HL-60 (cell line): ENCODE measurements around the gene TBC1D22A.

Experiments used
- DNase-seq, 2 experiments: peaks; one replicate each; pipeline ENCODE4 v3.0.0-alpha.2; 2010 to 2020; ENCODE audit warnings: low read depth in 1 of 2, low spot score in 1 of 2
- H3K27ac ChIP-seq: fragments of 250-450 bp; sonication (Bioruptor Pico); replicated peaks from 2 replicates; pipeline ENCODE4 v1.5.1; 2020; ENCODE audit warnings: mild to moderate bottlenecking, moderate library complexity
- H3K27me3 ChIP-seq: fragments of 250-450 bp; sonication (Bioruptor Pico); 2 replicates; pipeline ENCODE4 v1.5.1; 2021; ENCODE audit warnings: mild to moderate bottlenecking, moderate library complexity; ENCODE audit not compliant: insufficient read depth, poor library complexity, severe bottlenecking
- H3K4me3 ChIP-seq: replicated peaks from 2 replicates; pipeline ENCODE4 v1.5.1; 2011; ENCODE audit warnings: mild to moderate bottlenecking, control low read depth, low read length; ENCODE audit not compliant: insufficient read depth
- GABPA ChIP-seq: IDR thresholded peaks from 2 replicates; pipeline ENCODE4 v1.6.1; 2012; ENCODE audit warnings: low read depth
- POLR2AphosphoS5 ChIP-seq: IDR thresholded peaks from 2 replicates; pipeline ENCODE4 v1.6.1; 2012; ENCODE audit warnings: low read depth
- SPI1 ChIP-seq: IDR thresholded peaks from 2 replicates; pipeline ENCODE4 v1.6.1; 2012; ENCODE audit warnings: low read depth, mild to moderate bottlenecking, borderline replicate concordance
- TF ChIP-seq, protein P1 (sequence below): IDR thresholded peaks from one replicate; pipeline ENCODE4 v1.5.1; 2011; ENCODE audit warnings: low read length, control low read depth, inconsistent platforms; ENCODE audit not compliant: insufficient read depth
- TF ChIP-seq, protein P2 (sequence below): IDR thresholded peaks from 2 replicates; pipeline ENCODE4 v1.6.1; 2012; ENCODE audit warnings: low read depth; ENCODE audit not compliant: insufficient replicate concordance

The TBC1D22A gene

DNA sequence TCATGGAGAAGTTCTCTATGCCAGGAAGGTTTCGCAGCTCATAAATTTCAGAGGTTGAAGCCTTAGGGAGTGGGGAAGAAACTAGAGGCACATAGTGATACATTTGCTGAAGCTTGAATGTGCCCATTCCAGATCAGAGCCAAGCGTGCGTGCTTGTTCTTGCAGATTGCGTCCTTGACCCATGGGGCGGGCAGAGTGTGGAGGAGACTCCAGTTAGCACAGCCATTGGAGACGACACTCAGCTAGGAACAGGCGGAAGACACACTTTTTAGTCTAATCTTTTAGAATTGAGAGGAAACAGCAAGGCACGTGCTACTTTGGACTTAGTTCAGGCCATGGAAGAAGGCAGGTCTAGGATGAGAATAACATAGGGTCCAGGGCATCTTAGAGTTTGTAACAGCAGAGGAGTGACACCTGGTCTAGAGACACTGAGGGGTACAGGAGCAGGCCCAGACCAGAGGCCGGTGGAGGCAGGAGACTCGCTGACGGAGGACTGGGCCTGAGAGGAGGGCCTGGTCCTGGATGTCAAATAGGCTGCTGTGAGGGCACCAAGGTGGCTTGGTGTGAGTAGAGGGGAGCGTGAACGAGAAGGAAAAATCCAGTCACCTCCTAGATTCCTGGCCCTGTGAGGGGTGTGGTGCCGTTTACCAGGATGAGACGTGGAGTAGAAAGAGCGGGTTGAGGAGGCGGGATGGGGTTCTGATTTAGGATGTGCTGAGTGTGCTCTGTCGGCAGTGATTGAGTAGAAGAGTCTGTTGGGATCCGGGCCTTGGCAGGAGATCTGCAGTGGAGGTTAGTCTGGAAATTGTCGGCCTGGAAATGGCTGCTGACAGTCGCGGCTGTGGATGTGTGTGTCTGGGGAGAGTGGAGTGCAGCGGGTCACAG is 154.7 kb downstream of the TBC1D22A start:
- Histone ChIP-seq H3K27ac (no peak overlapping the region), H3K27me3 (no peaks in the 10 kb centered on the region), H3K4me3 (no peak overlapping the region)
- TF ChIP-seq, protein P1, sequence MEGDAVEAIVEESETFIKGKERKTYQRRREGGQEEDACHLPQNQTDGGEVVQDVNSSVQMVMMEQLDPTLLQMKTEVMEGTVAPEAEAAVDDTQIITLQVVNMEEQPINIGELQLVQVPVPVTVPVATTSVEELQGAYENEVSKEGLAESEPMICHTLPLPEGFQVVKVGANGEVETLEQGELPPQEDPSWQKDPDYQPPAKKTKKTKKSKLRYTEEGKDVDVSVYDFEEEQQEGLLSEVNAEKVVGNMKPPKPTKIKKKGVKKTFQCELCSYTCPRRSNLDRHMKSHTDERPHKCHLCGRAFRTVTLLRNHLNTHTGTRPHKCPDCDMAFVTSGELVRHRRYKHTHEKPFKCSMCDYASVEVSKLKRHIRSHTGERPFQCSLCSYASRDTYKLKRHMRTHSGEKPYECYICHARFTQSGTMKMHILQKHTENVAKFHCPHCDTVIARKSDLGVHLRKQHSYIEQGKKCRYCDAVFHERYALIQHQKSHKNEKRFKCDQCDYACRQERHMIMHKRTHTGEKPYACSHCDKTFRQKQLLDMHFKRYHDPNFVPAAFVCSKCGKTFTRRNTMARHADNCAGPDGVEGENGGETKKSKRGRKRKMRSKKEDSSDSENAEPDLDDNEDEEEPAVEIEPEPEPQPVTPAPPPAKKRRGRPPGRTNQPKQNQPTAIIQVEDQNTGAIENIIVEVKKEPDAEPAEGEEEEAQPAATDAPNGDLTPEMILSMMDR: no peak
- no peak for DNase-seq

DNA sequence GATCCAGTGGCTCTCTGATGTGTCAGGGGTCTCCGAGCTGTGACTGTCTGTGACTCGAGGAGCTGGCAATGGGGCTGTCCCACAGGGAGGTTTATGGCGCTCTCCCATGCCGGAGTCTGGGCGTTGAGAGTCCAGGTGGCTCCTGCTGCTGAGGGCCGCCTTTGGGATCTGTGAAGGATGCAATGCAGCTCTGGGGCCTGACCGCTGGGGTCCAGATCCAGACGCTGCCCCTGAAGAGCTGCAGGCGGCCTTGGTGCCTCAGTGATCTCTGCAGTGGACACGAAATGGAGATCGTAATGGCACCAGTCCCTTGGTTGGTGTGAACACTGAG is 155.3 kb downstream of the TBC1D22A start:
- no peaks in the 10 kb centered on the region for H3K27me3 ChIP-seq

DNA sequence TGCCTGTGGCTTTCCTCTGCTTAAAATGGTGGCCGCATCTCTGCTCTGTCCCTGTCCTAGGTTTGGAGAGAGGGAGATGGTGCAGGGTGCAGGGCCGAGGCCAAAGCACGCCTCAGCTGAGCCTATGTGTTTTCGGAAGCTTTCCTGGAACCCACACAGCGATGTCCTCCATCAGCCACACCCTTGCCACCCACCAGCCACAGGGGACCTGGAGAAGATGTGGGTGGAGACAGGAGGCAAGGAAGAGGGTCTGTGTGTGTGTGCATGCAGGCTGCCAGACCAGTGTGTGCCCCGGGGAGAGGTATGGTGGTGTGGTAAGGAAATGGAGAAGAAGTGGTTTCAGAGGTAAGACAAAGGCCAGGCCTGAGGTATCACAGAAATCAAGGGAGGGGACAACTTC is 155.7 kb downstream of the TBC1D22A start:
- Histone ChIP-seq H3K4me3 (no peak overlapping the region), H3K27ac (no peak overlapping the region), H3K27me3 (no peaks in the 10 kb centered on the region)
- no peak for DNase-seq
- TF ChIP-seq, protein P2, sequence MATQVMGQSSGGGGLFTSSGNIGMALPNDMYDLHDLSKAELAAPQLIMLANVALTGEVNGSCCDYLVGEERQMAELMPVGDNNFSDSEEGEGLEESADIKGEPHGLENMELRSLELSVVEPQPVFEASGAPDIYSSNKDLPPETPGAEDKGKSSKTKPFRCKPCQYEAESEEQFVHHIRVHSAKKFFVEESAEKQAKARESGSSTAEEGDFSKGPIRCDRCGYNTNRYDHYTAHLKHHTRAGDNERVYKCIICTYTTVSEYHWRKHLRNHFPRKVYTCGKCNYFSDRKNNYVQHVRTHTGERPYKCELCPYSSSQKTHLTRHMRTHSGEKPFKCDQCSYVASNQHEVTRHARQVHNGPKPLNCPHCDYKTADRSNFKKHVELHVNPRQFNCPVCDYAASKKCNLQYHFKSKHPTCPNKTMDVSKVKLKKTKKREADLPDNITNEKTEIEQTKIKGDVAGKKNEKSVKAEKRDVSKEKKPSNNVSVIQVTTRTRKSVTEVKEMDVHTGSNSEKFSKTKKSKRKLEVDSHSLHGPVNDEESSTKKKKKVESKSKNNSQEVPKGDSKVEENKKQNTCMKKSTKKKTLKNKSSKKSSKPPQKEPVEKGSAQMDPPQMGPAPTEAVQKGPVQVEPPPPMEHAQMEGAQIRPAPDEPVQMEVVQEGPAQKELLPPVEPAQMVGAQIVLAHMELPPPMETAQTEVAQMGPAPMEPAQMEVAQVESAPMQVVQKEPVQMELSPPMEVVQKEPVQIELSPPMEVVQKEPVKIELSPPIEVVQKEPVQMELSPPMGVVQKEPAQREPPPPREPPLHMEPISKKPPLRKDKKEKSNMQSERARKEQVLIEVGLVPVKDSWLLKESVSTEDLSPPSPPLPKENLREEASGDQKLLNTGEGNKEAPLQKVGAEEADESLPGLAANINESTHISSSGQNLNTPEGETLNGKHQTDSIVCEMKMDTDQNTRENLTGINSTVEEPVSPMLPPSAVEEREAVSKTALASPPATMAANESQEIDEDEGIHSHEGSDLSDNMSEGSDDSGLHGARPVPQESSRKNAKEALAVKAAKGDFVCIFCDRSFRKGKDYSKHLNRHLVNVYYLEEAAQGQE: no peak
- TF ChIP-seq, protein P1: no peak
- TF ChIP-seq POLR2AphosphoS5 (no peak), SPI1 (no peak), GABPA (no peak)

More for the DNA sequence above, 155.3 kb downstream of the TBC1D22A start:
- no peak overlapping the region for H3K4me3 ChIP-seq
- no peak overlapping the region for H3K27ac ChIP-seq
- no peak for DNase-seq
- TF ChIP-seq, protein P1: no peak
- TF ChIP-seq GABPA (no peak), SPI1 (no peak)
- TF ChIP-seq, protein P2: no peak

DNA sequence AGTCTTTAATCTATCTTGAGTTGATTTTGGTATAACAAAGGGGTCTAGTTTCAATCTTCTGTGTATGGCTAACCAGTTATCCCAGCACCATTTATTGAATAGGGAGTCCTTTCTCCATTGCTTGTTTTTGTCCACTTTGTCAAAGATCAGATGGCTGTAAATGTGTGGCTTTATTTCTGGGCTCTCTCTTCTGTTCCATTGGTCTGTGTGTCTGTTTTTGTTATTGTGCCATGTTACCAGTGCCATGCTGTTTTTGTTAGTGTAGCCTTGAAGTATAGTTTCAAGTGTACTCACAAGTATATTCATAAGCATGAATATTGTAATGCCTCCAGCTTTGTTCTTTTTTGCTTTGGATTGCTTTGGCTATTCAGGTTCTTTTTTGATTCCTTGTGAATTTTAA is 159.6 kb downstream of the TBC1D22A start:
- no peak for DNase-seq
- H3K4me3 ChIP-seq: no peak overlapping the region
- TF ChIP-seq POLR2AphosphoS5: no peak
- no peak for TF ChIP-seq GABPA
- no peak overlapping the region for H3K27ac ChIP-seq
- H3K27me3 ChIP-seq: no peaks in the 10 kb centered on the region
